ENCODE data around the gene C1QTNF9. TPM values are rescaled to one million over a fixed set of nuclear protein-coding genes. Genes with fewer than 3 reads are reported as not detected.
"Not testable (repeated sequence)": the region's sequence is repeated elsewhere in the genome, so short reads cannot be mapped to it uniquely, and the experiment has no call there.

Gene C1QTNF9
- total and polyA plus RNA-seq, 4 donors, result 0.03 to 0.28 (median 0.20) TPM; not detected in 1

DNA sequence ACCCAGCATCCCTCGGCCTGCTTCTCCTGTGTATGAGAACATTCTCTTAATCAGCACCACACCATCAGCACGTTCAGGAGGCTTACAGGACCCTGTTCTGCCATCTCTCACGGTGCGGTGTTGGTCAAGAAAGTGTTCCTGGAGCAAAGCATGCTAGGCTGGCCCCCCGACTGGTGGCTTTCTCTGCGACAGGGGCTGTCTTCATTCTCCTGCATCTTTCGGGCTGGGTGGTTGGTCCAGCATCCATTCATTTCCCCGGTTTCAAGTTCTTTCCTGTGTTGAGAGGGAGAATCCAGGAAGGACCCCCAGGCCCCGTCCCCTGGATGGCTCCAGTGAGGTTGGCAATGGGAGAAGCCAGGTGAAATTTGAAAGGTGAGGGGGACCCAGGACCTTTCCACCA, 55.8 kb downstream of the C1QTNF9 start:
- Histone ChIP-seq H3K9me3 (ENCODE audit: control insufficient read depth in 4 of 4, insufficient read depth in 3 of 4, low read length in 3 of 4) (peaks cover 0 to 3% (median 0%) of the 10 kb centered on the region in 4 donors), H3K27me3 (ENCODE audit: control insufficient read depth in 3 of 3, insufficient read depth in 3 of 3, low read length in 2 of 3) (no peaks in the 10 kb centered on the region), H3K4me1 (ENCODE audit: control insufficient read depth in 5 of 5, insufficient read depth in 5 of 5, low read length in 5 of 5) (no peaks in the 10 kb centered on the region), H3K27ac (ENCODE audit: low read depth in 1 of 2, low read length in 1 of 2) (no peak overlapping the region), H3K36me3 (ENCODE audit: control insufficient read depth in 4 of 4, insufficient read depth in 4 of 4, low read length in 4 of 4) (no peaks in the 10 kb centered on the region), H3K4me3 (no peak overlapping the region), H3K9ac (ENCODE audit: insufficient read depth in 1 of 2, low read length in 2 of 2) (no peak overlapping the region)
- 82 to 89% methylated on average over 9 of the region's 9 CpGs for WGBS, 2 donors
- ATAC-seq (ENCODE audit: insufficient read depth, low FRiP score) (no peak), DNase-seq (no peak)
- TF ChIP-seq, protein P1, sequence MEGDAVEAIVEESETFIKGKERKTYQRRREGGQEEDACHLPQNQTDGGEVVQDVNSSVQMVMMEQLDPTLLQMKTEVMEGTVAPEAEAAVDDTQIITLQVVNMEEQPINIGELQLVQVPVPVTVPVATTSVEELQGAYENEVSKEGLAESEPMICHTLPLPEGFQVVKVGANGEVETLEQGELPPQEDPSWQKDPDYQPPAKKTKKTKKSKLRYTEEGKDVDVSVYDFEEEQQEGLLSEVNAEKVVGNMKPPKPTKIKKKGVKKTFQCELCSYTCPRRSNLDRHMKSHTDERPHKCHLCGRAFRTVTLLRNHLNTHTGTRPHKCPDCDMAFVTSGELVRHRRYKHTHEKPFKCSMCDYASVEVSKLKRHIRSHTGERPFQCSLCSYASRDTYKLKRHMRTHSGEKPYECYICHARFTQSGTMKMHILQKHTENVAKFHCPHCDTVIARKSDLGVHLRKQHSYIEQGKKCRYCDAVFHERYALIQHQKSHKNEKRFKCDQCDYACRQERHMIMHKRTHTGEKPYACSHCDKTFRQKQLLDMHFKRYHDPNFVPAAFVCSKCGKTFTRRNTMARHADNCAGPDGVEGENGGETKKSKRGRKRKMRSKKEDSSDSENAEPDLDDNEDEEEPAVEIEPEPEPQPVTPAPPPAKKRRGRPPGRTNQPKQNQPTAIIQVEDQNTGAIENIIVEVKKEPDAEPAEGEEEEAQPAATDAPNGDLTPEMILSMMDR (IDR thresholded peaks at IDR 0.05; ENCODE audit: control extremely low read depth, extremely low read depth), result no peak

DNA sequence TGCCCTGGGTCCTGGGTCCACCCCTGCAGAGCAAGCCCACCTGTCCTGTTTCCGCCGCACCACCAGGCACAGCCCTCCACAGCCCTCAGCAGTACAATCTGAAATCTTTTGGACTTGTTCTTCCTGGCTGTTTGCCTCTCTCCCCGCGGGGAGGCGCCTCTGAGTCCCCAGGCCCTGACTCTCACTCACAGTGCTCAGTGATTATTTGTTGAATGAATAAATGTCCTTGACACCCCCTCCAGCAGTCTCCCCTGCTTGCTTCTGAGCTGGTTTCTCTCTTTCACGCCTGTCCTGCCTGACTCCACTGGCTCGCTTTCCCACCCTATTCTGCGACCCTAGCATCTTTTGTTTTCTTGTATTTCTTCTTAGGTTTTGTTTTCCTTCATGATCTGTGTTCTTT, 56.9 kb downstream of the C1QTNF9 start:
- H3K9me3 ChIP-seq (ENCODE audit: control insufficient read depth in 4 of 4, insufficient read depth in 3 of 4, low read length in 3 of 4); H3K4me1 ChIP-seq (ENCODE audit: control insufficient read depth in 5 of 5, insufficient read depth in 5 of 5, low read length in 5 of 5); H3K27ac ChIP-seq (ENCODE audit: low read depth in 1 of 2, low read length in 1 of 2); DNase-seq; H3K36me3 ChIP-seq (ENCODE audit: control insufficient read depth in 4 of 4, insufficient read depth in 4 of 4, low read length in 4 of 4); H3K27me3 ChIP-seq (ENCODE audit: control insufficient read depth in 3 of 3, insufficient read depth in 3 of 3, low read length in 2 of 3); H3K9ac ChIP-seq (ENCODE audit: insufficient read depth in 1 of 2, low read length in 2 of 2); H3K4me3 ChIP-seq; ATAC-seq (ENCODE audit: insufficient read depth, low FRiP score): not testable (repeated sequence)
- WGBS, 2 donors, result 91 to 95% methylated on average over 6 of the region's 8 CpGs

GRCh38 chr13:24371273-24371672, 61.9 kb downstream of the C1QTNF9 start:
- WGBS, 2 donors, result 81 to 82% methylated on average over 9 of the region's 9 CpGs
- H3K4me1 ChIP-seq (ENCODE audit: control insufficient read depth in 5 of 5, insufficient read depth in 5 of 5, low read length in 5 of 5); H3K4me3 ChIP-seq; DNase-seq; H3K36me3 ChIP-seq (ENCODE audit: control insufficient read depth in 4 of 4, insufficient read depth in 4 of 4, low read length in 4 of 4); H3K27ac ChIP-seq (ENCODE audit: low read depth in 1 of 2, low read length in 1 of 2); H3K9ac ChIP-seq (ENCODE audit: insufficient read depth in 1 of 2, low read length in 2 of 2); H3K9me3 ChIP-seq (ENCODE audit: control insufficient read depth in 4 of 4, insufficient read depth in 3 of 4, low read length in 3 of 4); H3K27me3 ChIP-seq (ENCODE audit: control insufficient read depth in 3 of 3, insufficient read depth in 3 of 3, low read length in 2 of 3); ATAC-seq (ENCODE audit: insufficient read depth, low FRiP score): not testable (repeated sequence)

Other genes with a start within 250 kb of the C1QTNF9 start
- 10 to 100 TPM; 21.4 to 36.7 TPM for gene SPATA13, start 148.9 kb upstream of the C1QTNF9 start, total RNA-seq
- gene SPATA13, start 148.9 kb upstream of the C1QTNF9 start, polyA plus RNA-seq, result 10 to 100 TPM; 10.5 to 18.8 TPM
- gene PARP4, start 203.2 kb downstream of the C1QTNF9 start, total RNA-seq, result 10 to 100 TPM; 60.7 to 61.1 TPM
- gene PARP4, start 203.2 kb downstream of the C1QTNF9 start, polyA plus RNA-seq, result 10 to 100 TPM; 18.4 to 31.7 TPM